HG03139 (cell line): ENCODE data around the gene BCR.

ENCODE experiments used
- ATAC-seq: cut with Tn5 transposase; IDR thresholded peaks from one replicate; pipeline ENCODE4 v1.9.1; 2021; ENCODE audit not compliant: unreplicated experiment

BCR gene

DNA sequence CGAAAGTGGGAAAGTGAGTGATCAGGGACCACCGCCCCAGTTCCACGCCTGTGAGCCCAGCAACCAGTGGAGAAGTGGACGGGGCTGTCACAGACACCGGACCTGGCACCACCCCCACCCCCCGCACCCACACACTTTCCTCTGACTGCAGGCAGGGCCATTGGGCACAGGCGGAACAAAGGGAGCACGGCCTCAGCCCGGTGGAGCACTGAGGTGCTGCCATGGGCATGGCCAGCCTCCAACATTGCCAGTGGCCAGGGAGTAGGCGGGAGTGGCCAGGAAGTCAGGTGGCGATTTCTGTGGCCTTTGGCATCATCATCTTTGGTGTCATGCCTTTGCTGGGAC, 78.5 kb downstream of the BCR start:
- no peak for ATAC-seq

DNA sequence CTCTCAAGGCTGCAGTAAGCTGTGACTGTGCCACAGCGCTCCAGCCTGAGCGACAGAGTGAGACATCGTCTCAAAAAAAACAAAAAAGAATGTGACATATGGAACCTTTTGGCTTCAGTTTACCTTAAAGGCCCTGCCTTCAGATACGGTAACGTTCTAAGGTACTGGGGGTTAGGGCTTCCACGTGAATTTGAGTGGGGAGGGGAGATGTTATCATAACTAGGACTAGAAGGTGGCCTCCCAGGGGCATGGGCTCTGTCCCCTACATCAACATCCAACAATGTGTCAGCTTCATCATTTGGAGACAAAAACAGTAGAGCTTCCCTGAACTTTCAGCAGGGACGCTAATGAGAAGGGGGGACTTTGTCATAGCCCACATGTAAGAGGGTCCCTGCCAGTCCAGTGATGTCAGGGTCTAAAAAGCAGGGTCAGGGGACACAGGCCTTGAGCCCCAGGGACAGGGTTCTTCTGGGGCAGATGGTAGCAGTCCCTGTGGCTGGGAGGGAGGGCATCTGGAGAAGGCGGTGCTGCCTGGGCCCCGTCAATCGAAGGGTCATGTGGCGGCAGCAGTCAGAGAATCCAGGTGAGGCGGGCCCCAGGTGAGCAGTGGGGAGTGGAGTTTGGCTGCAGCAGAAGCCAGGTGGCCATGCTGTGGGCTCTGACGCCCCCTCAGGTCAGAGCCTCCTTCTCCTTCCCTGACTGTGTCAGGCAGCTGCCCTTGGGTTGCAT, 79.8 kb downstream of the BCR start:
- ATAC-seq = no peak

DNA sequence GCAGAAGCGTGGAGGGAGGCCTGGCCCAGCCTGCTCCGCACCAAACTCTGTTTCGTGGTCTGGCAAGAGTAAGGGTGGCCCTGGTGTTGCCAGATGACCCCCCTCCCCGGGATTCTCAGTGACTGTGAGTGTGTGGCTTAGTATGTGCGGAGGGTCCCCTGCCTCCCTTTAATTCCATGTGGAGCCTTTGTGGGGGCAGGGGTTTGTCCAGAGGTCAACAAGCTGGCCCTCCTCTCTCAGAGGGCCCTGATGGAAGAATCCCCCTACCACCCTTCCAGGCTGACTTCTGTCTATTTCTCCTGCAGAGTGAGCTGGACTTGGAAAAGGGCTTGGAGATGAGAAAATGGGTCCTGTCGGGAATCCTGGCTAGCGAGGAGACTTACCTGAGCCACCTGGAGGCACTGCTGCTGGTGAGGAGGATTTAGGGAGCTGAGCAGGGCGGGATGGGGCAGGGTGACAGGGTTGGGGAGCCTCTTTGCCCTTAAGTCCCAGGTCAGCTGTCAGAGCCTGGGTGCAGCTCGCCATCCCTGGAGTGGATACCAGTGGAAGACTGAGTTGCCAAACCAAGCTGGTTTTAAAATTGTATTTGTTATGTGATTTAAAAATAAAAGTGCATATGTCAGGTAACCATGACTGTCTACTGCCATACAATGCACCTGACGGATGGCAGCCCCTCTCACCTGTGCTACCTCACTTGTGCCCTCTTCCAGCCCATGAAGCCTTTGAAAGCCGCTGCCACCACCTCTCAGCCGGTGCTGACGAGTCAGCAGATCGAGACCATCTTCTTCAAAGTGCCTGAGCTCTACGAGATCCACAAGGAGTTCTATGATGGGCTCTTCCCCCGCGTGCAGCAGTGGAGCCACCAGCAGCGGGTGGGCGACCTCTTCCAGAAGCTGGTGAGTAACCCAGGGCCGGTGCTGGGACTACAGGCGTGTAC, 80.6 kb downstream of the BCR start:
- ATAC-seq = no peak

DNA sequence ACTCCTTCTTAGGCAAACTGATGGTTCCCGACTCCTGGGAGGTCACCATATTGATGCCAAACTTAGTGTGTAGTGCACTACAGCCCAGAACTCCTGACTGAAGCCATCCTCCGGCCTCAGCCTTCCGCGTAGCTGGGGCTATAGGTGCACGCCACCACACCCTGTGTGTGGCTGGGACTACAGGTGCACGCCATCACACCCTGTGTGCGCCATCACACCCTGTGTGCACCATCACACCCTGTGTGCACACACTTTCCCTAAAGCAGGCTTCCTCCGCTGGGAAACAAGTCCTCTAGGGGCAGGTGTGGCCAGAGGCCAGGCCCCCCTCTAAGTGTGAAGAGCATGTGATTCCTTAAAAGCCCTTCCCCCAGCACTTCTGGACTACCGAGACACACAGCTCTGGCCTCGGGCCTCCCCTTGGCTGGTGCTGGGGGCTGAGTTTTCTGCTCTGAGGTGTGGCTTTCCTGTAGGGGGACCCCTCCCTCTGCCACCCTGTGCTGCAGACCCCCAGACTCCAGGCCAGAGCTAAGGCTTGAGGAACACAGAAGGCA, 81.7 kb downstream of the BCR start:
- ATAC-seq = no peak

DNA sequence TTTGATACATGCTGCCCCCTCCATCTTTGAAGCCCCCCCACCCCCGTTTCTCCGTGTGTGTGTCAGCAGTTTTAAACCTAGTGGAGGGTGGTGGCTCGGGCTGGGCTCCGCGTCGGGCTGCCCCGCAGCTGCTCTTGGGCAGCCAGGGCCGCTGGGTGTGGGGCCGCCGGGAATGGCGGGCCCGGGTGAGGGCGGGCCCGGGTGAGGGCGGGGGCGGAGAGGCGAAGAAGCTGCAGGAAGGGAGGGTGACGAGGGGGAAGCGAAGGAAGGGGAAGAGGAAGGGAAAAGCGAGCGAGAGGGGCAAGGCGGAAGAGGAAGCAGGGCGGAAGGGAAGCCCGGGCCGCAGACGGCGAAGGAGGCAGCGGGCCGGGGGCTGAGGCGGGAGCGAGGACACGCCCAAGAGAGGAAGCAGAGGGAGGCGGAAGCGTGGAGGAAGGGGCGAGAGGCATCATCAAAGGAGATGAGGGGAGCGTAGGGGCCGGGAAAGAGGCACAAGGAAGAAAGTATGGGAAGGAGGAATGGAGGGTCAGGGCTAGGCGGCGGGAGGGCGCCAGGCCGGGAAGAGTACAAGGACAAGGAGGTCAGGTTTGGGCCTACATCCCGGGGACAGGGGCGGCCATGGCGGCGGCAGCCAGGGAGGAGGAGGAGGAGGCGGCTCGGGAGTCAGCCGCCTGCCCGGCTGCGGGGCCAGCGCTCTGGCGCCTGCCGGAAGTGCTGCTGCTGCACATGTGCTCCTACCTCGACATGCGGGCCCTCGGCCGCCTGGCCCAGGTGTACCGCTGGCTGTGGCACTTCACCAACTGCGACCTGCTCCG, 82.4 kb downstream of the BCR start:
- ATAC-seq = no peak

DNA sequence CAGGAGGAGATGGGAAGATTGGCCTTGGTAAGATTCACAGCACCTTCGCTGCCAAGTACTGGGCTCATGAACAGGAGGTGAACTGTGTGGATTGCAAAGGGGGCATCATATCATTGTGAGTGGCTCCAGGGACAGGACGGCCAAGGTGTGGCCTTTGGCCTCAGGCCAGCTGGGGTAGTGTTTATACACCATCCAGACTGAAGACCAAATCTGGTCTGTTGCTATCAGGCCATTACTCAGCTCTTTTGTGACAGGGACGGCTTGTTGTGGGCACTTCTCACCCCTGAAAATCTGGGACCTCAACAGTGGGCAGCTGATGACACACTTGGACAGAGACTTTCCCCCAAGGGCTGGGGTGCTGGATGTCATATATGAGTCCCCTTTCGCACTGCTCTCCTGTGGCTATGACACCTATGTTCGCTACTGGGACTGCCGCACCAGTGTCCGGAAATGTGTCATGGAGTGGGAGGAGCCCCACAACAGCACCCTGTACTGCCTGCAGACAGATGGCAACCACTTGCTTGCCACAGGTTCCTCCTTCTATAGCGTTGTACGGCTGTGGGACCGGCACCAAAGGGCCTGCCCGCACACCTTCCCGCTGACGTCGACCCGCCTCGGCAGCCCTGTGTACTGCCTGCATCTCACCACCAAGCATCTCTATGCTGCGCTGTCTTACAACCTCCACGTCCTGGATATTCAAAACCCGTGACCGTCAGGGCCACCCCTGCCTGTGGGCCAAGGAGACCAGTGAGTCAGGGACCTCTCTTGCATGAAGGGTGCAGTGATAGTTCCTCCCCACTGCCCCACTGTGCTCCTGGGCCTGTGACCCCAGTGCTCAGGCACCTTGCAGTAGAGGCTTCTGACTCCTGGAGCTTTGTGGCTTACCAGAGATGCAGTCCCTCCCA, 83.6 kb downstream of the BCR start:
- no peak for ATAC-seq

DNA sequence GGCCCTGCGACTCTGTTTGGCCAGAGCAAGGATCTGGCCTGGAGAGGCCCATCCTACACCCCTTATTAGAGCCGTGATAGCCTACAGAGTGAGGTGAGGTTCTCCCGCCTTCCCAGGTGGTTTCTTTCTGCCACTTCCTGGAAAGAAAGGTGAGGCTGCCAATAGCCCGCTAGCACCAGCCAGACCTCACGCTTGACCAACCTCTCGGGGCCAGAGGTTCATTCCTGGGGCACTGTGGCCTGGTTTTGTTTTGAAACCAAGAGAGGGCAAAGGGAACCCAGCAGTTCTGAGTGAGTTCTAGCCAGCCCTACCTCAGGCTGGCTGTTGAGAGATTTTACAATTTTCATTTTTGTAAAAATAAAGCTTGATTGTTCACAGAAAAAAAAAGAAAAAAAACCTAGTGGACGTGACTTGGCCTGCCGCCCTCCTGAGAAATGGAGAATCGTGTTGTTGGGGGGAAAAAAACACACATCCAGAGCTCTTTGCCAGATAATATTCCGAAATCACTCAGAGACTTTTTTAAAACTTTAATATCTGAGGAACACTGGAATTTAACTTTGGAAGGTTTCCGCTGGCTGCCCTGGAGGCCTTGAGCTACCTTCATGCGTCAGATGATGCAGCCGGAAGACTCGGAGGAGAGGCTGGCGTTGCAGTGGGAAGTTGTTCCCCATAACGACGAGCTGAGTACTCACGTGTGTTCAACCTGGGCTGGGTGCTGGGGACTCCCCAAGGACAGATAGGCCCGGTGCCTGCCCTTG, 84.5 kb downstream of the BCR start:
- no peak for ATAC-seq

DNA sequence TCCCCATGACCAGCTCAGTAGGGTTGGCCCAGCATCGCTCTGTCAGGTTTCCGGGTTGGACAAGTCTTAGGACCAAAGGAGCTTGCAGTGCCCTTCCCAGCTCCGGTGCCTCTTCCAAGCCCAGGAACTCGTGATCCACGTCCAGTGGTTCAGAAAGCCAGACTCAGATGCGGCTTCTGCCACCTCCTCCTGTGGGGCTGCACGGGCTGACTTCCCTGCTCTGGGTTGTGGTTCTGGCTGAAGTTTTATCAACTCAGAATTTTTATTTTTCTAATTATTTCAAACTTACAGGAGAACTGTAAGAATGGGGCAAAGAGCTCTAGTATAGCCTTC, 85.0 kb downstream of the BCR start:
- ATAC-seq = no peak

DNA sequence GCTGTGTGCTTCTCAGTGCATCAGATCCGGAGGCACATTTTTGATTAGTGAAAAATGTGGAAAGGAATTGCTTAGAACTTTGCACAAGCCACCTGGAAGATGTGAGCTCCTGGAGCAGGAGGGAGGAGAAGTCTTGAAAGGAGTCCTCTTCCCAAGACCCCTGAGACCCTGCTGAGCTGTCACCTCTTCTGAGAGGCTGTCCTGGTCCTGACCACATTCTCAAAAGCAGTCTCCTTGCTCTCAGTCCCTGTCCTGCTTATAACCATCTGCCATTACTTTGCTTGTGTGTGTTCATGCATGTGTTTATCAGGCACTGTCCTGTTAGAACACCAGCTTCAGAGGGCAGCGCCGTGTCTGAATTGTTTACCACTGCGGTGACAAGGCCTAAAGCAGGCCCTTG, 86.5 kb downstream of the BCR start:
- no peak for ATAC-seq

DNA sequence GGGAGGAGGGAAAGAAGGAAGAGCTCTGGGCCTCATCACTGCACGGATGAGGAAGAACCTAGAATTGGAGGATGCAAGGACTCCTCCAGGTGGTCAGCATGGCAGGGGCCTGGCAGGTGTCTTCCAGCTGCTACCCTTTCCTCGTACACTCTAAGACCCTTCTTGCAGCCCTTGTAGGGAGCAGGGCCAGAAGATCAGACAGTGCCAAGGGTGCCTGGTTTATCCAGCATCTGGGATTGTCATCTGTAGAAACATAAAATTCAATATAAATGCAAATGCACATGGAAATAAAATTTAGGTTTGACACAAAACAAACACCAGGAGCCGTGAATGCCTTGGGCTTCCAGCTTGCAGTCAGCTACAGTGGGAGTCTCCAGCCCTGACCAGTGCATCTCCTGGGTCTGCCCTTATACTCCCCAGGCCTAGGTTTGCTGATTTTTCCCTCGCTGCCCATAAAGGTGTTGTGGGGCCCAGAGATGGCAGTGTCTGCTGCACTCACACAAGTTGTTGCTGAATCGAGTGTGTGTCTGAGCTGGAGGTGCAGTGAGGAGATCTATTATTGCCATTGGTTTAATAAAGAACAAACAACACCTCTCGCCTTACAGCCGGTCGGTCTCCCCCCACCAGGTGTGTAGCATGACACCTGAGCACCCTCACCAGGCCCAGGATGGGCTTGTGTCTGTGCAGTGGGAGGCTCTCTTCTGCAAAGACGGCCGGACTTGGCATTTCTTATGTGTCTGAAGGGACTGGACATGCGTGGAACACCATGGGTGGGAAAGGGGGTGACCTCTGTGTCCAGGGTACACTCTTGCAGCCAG, 87.1 kb downstream of the BCR start:
- ATAC-seq = no peak

DNA sequence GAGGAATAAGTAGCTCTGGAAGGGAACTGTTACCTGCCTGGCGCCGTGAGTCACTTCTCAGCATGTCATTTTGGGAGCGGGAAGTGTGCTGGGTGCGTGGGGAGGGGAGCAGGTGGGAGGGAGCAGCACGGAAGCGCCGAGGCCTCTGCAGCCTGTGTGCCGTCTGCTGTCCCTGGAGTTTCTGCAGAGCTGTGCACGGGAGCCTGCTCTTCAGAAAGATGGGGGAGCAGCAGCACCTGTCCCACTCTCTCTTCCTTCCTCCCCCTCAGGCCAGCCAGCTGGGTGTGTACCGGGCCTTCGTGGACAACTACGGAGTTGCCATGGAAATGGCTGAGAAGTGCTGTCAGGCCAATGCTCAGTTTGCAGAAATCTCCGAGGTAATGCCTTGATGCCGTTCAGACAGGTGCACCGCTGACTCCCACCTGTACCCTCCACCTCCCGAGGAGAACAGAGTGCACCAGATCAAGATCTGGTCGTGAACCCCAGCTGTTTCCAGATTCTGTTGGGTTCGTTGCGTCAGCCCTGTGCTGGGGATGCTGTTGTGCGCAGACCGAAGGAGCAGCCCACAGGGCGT, 87.9 kb downstream of the BCR start:
- no peak for ATAC-seq

DNA sequence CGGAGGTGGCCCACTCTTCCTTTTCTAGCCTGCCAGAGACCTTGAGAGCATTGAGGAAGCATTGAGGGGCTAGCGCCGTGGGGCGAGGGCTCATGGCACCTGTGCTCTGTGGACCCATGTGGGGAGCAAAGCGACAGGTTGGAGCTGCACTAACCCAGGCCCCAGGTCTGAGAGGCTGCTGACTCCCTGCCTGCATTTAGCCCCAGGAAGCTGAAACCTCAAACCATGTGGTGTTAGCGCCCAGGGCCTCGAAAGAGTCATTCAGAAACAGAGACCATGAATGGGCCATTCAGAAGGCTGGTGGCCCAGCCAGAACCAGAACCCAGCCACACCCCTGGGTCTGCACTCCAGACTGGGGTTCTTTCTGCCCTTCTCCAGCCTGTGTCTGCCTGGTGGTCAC, 88.6 kb downstream of the BCR start:
- no peak for ATAC-seq

DNA sequence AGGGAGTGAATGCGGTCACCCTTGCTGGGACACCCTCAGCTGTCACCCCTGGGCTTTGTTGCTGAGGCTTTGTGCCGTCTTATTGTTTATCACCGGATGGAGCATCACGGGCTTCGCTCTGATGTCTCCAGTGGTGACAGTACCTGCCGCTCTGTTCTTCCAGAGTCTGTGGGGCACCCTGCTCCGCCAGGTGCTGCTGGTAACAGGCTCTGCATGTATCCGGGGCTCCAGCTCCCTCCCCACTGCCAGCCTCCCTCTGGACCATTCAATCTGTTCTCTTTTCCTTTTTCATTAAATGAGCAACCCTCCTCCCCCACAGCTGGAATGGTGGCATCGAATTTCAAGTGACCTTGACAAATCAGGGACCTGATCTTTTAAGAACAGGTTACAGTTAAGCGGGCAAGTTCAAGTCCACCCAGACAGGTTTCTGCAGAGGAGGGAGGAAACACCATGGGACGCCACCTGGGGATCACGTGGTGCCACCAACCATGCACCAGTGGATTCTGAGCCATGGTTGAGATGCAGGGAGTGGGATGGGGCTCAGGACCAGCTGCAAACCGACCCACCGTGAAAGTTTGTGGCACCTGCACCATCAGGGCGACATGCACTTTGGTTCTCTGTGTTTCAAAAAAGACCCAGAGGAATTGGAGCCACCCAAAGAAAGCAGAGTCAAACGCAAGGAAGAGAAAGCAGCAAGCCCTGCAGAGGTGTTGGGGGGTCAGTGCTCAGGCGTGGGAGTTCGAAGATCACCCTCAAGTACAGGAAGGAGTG, 89.3 kb downstream of the BCR start:
- no peak for ATAC-seq

DNA sequence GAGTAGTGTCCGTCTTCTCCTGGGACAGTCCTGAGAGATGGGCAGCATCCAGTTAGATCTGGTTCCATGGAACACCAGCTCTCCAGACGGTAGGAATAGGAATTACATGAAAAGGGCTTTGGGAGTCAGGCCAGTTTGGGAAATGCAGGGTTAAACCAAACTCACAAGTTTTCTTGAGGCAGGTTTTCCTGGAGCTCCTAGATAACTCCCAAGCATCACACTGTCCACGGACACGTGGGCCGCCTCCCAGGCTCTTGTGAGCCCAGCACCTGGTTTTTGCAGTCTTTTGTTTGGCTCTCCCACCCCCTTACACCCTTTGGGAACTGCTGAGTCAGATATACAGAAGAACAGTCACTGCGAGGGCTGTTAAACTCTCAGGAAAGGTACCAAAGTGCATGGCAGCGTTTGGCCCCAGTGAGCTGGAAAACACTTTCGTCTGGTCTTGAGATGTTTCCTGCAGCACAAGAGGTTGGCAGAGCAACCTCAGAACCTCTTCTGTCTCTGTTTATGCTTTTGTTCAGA, 90.0 kb downstream of the BCR start:
- ATAC-seq = no peak

DNA sequence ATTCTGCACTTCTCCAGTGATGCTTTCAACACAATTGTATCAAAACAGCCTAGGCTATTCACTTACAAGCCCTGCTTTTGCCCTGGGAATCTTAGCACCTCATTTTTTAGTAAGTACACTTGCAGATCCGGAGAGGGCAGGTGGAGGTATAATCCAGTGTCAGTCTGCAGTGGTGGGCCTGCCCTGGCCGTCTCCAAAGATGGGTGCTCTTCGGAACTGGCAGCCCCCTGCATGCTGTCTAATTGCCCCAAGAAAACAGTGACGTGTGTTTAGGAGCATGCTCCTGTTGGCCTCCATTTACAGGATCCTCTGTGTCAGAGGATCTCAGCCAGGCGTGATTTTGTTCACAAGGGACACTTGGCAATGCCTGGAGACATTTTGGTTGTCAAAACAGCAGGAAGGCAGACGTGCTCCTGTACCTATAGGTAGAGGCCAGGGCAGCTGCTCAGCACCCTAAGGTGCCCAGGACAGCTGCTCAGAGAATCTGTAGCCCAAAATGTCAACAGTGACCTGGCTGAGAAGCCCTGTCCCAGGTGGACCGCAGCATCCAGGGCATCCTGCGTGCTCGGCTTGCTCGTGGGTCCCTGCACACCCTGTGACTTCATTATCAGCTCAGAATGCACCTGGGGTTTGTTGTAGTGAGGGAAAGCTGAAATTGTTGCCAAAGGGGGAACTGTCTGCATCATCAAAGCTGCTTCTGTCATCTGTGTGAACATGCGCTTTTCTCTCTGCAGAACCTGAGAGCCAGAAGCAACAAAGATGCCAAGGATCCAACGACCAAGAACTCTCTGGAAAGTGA, 90.7 kb downstream of the BCR start:
- ATAC-seq = no peak

DNA sequence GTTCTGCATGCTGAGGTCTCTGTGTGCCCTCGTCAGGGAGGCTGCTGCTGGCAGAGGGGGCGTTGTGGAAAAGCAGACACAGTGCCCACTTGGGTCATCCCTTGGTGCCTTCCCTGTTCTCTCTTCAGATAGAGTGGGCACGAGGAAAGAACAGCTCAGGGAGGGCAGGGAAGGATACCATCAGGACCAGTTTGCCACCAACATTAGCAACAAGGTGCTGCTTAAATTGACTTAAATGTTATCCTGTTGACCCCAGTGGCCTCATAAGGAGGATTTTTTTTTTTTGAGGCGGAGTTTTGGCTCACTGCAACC, 91.2 kb downstream of the BCR start:
- ATAC-seq = no peak

DNA sequence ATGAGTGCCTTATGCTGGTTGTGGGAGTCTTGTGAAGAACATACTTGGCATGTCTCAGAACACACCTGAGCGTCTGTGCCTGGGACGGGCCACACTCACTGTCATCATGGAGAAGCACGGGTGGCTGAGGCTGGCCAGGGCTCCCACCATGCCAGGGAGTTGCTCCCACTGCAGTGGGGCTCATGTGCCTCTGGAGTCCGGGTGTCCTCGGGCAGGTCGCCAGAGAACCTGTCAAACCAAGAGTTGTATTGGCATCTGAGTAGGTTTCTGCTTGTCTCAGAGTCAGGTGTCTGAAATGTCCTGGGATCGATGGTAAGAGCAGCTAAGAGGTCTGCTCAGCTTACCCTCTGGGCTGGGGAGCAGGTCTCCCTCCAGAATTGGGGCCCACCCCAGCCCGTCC, 92.1 kb downstream of the BCR start:
- ATAC-seq = no peak
